Right atrium auricular region (tissue), 2 donors: Measurements from ENCODE around the gene ZNF385B. TPM values are rescaled to one million over a fixed set of nuclear protein-coding genes. Genes with fewer than 3 reads are reported as not detected.

Experiments used
- DNase-seq: peaks from one replicate; pipeline ENCODE4 v3.0.0-alpha.2; 2019; ENCODE audit warnings: low spot score
- H3K27ac ChIP-seq, 2 donors: fragments of 200-600 bp; sonication (generic); 1 replicate in 1 of 2; 2 replicates in 1 of 2; pipeline ENCODE4 v1.5.1; 2016 to 2019
- H3K27me3 ChIP-seq, 2 donors: fragments of 200-600 bp; sonication (generic); one replicate each; pipeline versions ENCODE4 v1.5.1 to v1.6.0; 2017 to 2019
- H3K36me3 ChIP-seq: fragments of 200-600 bp; sonication (generic); one replicate; pipeline ENCODE4 v1.5.1; 2016
- H3K4me1 ChIP-seq, 2 donors: fragments of 200-600 bp; sonication (generic); one replicate each; pipeline versions ENCODE4 v1.5.1 to v1.6.0; 2017 to 2019
- H3K4me3 ChIP-seq, 2 donors: fragments of 200-600 bp; sonication (generic); 1 replicate in 1 of 2; 2 replicates in 1 of 2; pipeline ENCODE4 v1.5.1; 2017 to 2019; ENCODE audit warnings: mild to moderate bottlenecking in 1 of 2, moderate library complexity in 1 of 2
- H3K9me3 ChIP-seq, 2 donors: fragments of 200-600 bp; sonication (generic); one replicate each; pipeline ENCODE4 v1.5.1; 2019
- CTCF ChIP-seq, 2 donors: fragments of 200-600 bp; sonication (generic); IDR thresholded peaks; one replicate each; pipeline ENCODE4 v1.5.1; 2019; ENCODE audit warnings: antibody characterized with exemption in 2 of 2
- total RNA-seq, 2 donors: library from RNA; depleted of rRNA; stranded (reverse); fragments of >200 nt; gene quantifications; one replicate each; pipeline ENCODE4 v1.1.0, GENCODE V29; 2016

Gene ZNF385B
- total RNA-seq, 2 donors from 2014 or later: 23.2 to 33.3 TPM

- H3K4me3 ChIP-seq: no peak overlapping the region
- H3K27me3 ChIP-seq: no peaks in the 10 kb centered on the region
- H3K27ac ChIP-seq: peak overlapping the region in 1 of 2 donors; percentile 38
- no peak for DNase-seq
- no peaks in the 10 kb centered on the region for H3K4me1 ChIP-seq
- TF ChIP-seq CTCF (IDR thresholded peaks at IDR 0.05): no peak
- no peaks in the 10 kb centered on the region for H3K36me3 ChIP-seq
- no peaks in the 10 kb centered on the region for H3K9me3 ChIP-seq
Observed at GRCh38 chr2:179622635-179623300, 238.6 kb downstream of the ZNF385B start.

- Histone ChIP-seq H3K4me3 (no peak overlapping the region), H3K4me1 (no peaks in the 10 kb centered on the region), H3K27me3 (no peaks in the 10 kb centered on the region), H3K27ac (peak overlapping the region in 1 of 2 donors; percentile 38), H3K36me3 (no peaks in the 10 kb centered on the region), H3K9me3 (no peaks in the 10 kb centered on the region)
- no peak for TF ChIP-seq CTCF (IDR thresholded peaks at IDR 0.05)
- no peak for DNase-seq
Observed at GRCh38 chr2:179622112-179622511, 239.3 kb downstream of the ZNF385B start.

DNA sequence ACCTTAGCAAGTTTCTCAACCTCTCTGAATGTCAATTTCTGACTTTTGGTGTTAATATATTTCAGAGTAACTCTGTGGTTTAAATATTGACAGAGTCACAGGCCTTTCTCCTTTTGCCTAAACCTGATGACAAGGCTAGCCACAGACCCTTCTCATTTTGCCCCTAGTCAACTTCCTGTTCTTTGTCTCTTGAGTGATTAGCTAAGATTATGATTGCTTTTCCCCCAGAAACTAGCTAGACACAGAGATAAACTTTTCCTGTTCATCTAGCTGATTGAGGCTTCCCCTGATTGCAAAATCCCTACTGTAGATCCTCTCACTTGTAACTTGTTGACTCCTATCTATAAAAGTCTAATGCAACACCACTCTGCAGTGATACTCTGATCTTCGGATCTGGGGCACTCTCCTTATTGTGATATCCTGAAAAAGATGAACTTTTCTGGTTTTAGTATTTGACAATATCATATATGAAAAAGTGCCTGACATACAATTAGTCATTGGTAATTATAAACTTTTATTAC, 241.4 kb downstream of the ZNF385B start:
- Histone ChIP-seq H3K4me3 (no peak overlapping the region), H3K4me1 (no peaks in the 10 kb centered on the region), H3K36me3 (no peaks in the 10 kb centered on the region), H3K9me3 (no peaks in the 10 kb centered on the region), H3K27me3 (no peaks in the 10 kb centered on the region), H3K27ac (no peak overlapping the region)
- DNase-seq: no peak
- TF ChIP-seq CTCF (IDR thresholded peaks at IDR 0.05): no peak

- no peaks in the 10 kb centered on the region for H3K27me3 ChIP-seq
- H3K27ac ChIP-seq: no peak overlapping the region
- no peaks in the 10 kb centered on the region for H3K36me3 ChIP-seq
- TF ChIP-seq CTCF (IDR thresholded peaks at IDR 0.05): no peak
- H3K4me1 ChIP-seq: no peaks in the 10 kb centered on the region
- H3K9me3 ChIP-seq: no peaks in the 10 kb centered on the region
- H3K4me3 ChIP-seq: no peak overlapping the region
- no peak for DNase-seq
Observed at GRCh38 chr2:179614121-179614520, 247.3 kb downstream of the ZNF385B start.

DNA sequence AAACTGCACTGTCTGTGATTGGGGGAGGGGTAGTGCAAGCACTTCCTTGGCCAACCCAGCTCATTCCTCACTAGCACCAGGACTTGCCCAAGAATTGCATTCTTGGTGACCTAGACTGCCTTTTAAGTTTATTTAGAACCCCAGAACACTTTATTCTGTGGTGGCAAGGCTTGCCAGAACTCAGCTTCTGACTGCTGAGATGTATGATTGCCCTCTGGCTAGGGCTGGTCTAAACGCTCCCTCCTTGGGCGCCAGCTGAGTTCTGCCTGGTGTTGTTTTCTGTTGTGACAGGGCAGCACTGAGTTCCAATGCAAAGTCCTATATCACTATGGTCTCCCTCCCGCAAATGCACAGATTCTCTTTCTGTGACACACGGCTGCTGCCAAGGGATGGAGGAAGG, 247.7 kb downstream of the ZNF385B start:
- no peaks in the 10 kb centered on the region for H3K27me3 ChIP-seq
- TF ChIP-seq CTCF (IDR thresholded peaks at IDR 0.05): no peak
- DNase-seq: no peak
- H3K36me3 ChIP-seq: no peaks in the 10 kb centered on the region
- H3K9me3 ChIP-seq: no peaks in the 10 kb centered on the region
- H3K4me3 ChIP-seq: no peak overlapping the region
- H3K4me1 ChIP-seq: no peaks in the 10 kb centered on the region
- H3K27ac ChIP-seq: no peak overlapping the region

DNA sequence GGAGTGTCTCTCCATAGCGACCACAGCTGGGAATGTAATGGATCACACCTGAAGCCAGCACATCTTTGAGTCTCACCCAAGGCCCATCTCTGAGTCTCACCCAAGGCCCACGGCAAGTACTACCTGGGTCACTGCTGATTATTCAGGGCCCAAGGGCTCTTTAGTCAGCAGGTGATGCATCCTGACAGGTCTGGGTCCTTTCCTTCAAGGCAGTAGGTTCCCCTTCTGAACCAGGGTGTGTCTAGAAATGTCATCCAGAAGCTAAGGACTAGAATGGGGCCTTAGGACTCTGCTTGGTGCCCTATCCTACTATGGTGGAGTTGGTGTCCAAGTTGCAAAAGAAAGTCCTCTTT, 248.1 kb downstream of the ZNF385B start:
- TF ChIP-seq CTCF (IDR thresholded peaks at IDR 0.05): no peak
- H3K4me3 ChIP-seq: no peak overlapping the region

More for the DNA sequence above, 248.1 kb downstream of the ZNF385B start:
- Histone ChIP-seq H3K27me3 (no peaks in the 10 kb centered on the region), H3K36me3 (no peaks in the 10 kb centered on the region), H3K4me1 (no peaks in the 10 kb centered on the region), H3K27ac (no peak overlapping the region), H3K9me3 (no peaks in the 10 kb centered on the region)
- no peak for DNase-seq
